Activated CD4-positive, alpha-beta T cell treated with anti-CD3 and anti-CD28 coated beads, Interleukin-2, Interleukin-6, amounts not matched to agents 100 ng/mL and 50 ng/mL, durations not matched to agents 16 hours and 8 hours (primary cell): ENCODE data around the gene DCPS.
"Not testable (repeated sequence)": the region's sequence is repeated elsewhere in the genome, so short reads cannot be mapped to it uniquely, and the experiment has no call there.

Experiments
- DNase-seq: peaks from one replicate; pipeline ENCODE4 v3.0.0-alpha.2; 2020

Gene DCPS

DNA sequence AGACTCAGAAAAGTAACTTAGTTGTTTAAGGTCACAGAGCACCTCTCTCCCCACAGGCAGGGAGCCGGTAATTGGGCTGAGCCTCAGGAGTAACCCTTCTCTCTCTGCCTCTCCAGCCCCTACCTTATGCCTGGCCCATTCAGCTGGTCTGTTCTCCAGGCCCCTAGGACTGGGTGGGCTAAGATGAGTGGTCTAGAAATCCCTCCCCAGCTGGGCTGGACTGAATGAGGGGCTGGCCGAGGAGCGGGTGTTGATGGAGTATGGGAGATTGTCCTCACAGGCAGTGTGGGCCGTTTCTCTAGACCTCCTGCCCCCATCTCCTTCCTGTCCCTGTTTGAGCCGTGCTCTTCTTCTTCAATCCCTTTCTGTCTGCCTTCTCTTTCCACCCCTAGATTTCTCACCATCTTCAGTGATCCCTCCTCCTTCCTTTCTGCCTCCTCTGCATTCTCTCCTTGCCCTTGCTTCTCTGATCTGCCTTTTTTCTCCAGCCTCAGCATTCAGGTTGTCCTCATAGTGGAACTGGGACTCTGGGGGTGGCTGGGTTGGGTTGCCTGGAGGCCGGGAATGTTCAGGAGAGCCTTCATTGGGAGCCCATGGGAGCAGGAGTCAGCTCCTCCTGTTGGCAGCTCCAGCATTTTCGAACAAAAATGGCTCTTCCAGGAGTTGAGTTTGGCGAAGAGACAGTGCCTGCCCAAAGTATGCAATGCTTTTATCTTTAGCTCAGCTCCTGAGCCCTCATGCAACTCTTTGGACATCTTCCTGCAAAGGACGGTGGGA, 59.2 kb downstream of the DCPS start:
- DNase-seq = no peak

DNA sequence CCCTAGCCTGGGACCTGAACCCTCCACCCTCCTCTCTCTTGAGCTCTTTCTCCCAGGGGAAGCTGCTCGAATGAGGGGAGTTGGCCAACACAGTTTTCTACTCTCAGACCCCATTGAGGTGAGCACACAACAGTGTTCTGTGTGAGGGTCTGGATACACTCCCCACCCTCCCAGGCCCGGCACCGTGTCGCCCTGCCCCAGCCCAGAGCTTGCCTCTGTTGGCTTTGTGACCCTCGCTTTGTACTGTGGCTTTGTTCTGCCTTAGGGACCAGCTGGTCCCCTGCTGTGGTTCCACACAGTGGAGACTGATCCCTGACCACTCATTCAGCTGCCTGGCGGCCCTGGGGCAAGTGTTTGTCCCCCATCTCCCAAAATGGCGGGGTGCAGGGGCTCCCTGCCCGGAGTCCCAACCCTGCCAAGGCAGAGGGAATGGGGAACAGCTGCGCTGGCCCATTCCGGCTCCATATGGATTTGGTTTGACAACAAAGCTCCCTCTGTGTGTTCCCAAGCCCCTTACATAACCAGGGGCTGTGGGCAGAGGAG, 59.9 kb downstream of the DCPS start:
- no peak for DNase-seq

DNA sequence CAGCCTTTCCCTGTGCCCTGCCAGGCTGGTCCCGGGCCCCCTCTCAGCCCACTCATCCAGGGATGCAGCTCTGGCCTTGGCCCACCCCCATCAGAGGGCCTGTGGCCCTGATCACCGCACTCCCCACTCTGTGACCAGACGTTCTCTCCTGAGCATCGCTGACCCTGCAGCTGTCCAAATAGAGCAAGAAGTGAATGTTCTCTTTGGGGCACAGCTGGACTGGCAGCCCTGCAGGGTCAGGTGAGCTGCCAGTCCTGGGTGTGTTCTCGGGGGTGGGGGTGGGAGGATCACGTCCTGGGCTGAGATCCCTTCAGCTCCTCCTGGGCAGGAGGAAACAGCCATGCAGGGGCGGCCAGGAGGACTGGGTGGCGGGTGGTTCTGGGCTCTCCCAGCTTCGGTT, 60.9 kb downstream of the DCPS start:
- not testable (repeated sequence) for DNase-seq

DNA sequence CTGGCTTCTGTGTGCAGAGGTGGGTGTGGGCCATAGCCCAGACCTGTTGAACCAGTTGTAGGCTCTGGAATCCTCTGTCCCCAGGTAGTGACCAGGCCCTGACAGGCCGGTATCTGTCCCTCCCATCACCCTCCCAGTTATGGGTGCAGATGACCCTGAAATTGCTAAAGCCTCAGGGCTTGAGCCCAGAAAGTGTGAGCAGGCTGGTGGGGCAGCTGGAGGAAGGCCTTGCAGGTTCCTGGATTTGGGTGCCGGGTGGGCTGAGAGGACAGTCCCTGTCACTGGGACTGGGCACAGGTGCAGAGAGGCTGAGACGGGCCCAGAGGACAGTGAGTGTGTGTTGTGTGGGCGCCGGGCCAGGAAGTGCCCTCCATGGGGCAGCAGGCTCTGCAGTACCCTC, 61.6 kb downstream of the DCPS start:
- not testable (repeated sequence) for DNase-seq

DNA sequence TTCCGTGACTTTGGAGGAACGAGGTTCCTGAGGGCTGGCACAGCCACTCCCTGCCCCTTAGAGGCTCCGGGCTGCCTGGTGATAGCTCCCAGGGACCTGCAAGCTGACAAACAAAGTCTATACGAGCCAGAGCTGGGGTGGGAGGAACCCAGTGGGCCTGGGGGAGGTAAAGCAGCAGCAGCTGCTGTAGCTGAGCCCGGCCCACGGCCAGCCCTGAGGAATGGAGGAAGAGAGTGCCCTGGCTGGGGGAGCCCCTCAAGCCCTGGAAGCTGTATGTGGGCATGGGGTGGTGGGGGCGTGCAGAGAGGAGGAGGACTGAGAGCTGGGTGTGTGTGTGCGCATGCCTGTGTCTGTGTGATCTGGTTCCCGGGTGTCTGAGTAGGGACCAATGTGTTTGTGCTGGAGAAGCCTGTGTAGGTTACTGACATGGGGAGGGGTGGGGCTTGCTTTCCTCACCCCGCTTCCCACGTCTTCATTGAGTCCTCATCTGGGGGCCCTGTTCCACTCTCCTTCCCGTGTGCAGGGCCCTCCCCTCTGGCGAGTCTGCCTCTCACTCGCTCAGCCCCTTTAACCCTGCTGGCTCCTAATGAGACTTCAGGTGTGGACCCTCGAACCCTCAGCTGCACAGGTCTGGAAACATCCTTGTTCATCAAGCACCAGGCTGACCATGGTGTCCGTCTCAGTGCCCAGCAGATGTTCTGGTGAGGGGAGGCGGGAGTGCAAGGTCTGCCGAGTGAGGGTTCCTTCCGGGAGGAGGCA, 62.4 kb downstream of the DCPS start:
- no peak for DNase-seq

DNA sequence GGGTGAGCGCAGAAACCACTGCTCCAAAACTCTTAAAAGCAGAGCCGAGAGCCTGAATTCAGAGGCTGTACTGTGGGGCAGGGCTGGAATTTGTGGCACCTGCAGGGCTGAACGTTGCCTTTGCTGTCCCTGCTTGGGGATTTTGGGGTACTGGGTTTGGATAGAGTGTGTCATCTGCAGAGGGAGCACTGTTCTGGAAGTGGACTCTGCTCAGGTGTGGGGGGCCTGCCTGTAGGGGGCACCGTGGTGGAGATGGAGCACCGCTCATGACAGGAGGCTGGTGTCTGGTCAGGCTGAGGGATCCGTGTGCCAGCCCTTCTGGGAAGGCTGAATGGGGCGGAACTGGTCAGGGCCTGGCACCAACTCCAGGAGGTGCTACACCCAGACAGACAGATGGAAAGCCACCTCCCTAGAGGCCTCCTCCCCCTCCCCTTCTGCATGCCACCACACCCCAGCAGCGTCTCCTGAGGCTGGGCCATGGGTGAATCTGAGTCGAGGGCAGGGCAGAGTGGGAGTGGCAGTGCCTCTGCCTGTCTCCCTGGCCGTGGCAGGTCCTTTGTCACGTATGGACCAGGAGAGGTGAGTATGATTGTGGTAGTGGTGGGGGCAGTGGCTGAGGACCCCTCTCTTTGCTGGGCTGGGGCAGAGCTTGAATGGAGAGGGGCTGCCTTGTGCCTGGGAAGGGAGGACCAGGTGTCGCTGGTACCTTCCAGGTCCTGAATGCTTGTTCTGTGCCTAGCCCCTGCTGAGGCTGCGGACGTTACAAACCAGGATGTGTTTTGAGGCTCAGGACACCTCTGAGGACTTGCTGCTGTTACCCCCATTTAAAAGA, 63.2 kb downstream of the DCPS start:
- not testable (repeated sequence) for DNase-seq

DNA sequence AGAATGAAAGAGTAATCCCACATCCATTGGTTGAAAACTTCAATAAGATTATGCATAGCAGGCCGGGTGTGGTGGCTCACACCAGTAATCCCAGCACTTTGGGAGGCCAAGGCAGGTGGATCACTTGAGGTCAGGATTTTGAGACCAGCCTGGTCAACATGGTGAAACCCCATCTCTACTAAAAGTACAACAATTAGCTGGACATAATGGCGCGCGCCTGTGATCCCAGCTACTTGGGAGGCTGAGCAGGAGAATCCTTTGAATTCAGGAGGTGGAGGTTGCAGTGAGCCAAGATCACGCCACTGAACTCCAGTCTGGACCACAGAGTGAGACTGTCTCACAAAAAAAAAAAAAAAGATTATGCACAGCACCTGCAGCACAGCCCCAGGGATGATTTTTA, 63.9 kb downstream of the DCPS start:
- not testable (repeated sequence) for DNase-seq

DNA sequence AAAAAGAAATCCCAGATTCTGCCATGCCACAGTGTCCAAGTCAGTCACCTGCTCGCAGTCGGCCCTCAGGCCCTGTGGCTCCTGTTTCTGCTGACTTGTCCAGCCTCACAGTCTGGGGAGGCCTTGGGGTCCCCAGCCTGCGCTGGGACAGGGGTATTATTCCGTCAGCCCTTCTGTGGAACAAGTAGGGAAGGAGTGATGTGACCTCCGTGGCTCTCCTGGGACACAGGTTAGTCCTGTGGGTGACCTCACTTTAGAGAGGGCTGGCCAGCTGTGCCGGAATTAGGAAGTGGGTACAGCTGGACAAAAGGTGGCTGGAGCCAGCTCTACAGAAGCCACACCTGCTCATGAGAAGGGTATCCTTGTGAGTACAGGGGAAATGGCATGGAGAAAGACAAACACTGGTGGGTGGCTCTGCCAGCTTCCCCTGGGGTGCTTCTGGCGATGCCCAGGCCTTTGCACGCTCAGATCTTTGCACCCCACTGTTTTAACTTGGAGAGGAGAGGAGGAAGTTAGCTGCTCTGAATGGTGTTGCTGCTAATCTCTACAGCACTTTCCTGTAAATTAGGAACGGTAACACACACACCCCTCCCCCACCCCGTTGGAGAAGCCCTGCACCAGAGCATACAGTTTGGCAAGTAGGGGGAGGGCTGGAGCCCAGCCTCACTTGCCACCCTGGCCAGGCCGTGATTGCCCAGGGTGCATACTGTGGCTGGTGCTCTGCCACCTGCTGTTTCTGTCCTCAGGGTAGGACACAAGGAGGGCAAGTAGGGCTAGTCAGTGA, 64.7 kb downstream of the DCPS start:
- not testable (repeated sequence) for DNase-seq

DNA sequence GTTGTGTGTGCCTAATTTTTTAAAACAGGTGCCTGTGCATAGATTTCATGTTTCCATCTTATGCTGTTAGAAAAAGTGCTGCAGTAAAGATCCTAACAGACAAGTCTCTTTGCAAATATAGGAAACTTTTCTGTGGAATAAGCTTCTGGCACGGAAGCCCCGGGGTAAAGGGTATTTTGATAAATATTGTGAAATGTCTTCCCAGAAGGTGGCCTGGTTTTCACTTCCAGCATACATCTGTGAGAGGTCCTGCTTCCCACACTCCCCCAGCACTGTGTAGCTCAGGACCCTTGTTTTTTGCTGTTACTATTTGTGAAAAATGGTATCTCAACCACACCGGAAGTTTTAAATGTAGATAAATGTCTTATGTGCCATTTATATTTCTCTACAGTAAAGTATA, 66.2 kb downstream of the DCPS start:
- no peak for DNase-seq

DNA sequence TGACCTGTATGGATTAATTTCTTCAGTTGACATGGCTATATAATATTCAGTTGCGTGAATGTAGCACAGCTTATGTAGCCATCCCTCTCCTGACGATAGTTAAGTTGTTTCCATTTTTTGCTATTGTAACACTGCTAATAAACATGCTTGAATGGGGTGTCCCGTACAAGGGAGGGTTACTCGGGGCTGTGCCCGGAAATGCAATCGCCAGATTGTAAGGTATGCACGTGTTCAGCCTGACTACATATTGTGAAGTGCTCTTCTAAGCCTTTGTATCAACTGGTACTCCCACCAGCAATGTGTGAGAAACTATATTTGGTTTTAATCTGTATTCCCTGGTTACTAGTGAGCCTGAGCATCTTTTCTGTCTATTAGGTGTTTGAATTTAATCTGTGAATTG, 67.7 kb downstream of the DCPS start:
- DNase-seq = no peak

DNA sequence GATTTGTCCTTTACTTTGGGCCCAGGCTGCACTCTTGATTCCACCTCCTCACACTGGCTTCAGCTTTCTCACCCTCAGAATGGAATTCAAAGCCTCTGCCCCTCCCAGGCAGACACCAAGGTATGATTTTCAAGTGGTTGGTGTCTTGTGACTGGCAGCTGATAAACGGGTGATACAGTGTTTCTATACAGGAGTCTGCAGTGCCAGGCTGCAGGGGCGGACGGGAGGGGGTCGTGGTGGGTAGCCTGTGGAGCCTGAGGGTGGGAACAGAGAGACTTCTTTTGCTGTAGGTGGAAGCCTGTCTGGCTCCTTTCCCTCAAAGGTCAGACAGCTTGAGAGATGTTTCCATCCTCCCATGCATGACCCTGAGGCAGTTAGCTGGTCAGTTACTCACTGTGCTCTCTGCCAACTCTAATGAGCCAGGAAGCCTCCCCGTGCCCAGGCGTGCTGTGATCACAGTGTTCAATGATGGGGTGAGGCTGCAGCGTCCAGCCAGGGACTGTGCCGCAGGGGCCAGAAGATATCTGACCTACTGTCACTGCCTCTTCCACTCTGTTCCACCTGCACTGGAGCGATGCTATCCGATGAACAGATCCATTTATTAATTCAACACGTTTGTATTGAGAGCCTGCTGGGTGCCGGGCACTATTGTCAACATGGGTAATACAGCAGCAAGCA, 69.7 kb downstream of the DCPS start:
- not testable (repeated sequence) for DNase-seq

DNA sequence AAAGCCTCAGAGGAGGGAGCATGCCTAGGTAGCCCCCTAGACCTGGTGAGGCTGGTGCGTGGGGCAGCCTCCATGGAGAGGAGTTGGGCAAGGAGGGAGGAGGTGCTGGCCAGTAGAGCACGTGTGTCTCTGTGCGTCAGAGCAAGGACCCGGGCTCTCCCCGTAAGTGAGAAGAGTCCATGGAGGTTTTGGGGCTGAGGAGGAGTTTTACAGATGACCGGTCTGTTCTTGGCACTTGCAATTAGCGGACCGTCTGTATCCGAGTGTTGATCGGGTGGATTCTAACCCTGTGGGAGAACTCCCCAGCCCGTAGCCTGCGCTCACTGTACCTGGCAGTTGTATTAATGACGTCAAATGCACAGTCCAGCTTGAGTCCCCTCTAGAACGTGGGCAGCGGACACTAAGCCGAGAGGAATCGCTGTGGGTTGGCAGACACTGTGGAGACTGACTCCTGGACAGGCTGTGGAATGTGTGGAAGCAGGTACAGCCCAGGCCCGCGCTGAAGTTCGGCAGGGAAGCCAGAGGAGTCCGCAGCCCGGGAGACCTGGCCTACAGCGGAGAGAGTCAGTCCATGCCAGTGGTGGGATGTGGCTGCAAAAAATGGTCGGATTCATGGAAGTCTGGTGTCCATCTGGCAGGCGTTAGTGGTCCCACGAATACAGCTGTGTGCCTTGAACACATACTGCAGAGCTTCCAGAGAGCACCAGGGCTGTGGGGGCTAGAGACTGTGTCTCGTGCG, 70.9 kb downstream of the DCPS start:
- DNase-seq = not testable (repeated sequence)

DNA sequence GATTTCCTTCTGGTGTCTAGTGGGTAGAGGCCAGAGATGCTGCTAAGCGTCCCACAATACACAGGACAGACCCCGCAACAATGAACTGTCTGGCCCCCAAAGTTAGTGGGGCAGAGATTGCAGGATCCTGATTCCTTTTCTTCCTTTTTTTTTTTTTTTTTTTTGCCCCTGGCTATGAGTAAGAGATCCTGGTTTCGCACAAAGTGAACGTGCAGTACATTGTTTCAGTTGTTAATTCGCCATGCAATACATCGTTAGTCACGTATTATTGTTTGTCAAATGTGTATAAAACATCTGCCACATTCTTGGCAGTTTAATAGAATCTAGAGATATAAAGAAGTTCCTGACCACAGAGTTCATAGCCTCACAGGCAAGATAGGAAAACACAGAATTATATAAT, 71.9 kb downstream of the DCPS start:
- no peak for DNase-seq

DNA sequence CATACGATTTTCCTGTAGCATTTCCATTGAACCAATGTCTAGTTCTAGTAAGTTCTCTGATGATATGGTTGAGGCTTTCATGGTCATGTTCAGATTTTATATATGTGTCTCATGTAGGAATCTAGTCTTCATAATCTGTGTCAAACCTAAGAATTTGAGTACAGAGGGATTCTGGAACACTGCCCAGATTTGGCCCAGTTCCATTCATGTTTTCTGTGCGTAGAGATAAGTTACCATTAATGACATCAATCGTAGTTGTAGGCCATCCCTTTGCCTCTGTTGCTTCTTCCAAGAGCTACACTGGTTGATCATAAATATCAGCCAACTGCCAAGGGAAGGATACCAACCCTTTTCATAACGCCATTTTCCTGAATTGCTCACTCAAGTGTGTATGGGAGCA, 74.9 kb downstream of the DCPS start:
- DNase-seq = no peak

DNA sequence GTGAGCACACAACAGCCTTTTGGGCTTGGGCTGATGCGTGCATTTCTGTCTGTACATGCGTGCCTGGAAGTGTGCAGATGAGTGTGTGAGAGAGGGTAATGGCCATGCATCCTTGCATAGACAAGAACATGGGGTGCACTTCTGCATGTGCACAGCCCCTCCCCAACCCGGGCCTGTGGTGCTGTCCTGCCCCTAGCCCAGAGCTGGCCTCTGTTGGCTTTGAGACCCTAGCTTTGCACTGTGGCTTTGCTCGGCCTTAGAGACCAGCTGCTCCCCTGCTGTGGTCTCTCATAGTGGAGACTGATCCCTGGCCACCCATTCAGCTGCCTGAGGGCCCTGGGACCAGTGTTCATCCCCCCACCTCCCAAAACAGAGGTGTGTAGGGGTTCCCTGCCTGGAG, 77.0 kb downstream of the DCPS start:
- DNase-seq = no peak

DNA sequence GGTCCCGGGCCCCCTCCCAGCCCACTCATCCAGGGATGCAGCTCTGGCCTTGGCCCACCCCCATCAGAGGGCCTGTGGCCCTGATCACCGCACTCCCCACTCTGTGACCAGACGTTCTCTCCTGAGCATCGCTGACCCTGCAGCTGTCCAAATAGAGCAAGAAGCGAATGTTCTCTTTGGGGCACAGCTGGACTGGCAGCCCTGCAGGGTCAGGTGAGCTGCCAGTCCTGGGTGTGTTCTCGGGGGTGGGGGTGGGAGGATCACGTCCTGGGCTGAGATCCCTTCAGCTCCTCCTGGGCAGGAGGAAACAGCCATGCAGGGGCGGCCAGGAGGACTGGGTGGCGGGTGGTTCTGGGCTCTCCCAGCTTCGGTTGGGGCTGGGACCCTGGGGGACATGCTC, 78.1 kb downstream of the DCPS start:
- not testable (repeated sequence) for DNase-seq

DNA sequence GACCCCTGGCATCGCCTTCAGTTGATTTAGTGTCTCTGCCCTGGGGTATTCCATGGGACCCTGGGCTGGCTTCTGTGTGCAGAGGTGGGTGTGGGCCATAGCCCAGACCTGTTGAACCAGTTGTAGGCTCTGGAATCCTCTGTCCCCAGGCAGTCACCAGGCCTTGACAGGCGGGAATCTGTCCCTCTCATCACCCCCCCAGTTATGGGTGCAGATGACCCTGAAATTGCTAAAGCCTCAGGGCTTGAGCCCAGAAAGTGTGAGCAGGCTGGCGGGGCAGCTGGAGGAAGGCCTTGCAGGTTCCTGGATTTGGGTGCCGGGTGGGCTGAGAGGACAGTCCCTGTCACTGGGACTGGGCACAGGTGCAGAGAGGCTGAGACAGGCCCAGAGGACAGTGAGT, 78.8 kb downstream of the DCPS start:
- not testable (repeated sequence) for DNase-seq

DNA sequence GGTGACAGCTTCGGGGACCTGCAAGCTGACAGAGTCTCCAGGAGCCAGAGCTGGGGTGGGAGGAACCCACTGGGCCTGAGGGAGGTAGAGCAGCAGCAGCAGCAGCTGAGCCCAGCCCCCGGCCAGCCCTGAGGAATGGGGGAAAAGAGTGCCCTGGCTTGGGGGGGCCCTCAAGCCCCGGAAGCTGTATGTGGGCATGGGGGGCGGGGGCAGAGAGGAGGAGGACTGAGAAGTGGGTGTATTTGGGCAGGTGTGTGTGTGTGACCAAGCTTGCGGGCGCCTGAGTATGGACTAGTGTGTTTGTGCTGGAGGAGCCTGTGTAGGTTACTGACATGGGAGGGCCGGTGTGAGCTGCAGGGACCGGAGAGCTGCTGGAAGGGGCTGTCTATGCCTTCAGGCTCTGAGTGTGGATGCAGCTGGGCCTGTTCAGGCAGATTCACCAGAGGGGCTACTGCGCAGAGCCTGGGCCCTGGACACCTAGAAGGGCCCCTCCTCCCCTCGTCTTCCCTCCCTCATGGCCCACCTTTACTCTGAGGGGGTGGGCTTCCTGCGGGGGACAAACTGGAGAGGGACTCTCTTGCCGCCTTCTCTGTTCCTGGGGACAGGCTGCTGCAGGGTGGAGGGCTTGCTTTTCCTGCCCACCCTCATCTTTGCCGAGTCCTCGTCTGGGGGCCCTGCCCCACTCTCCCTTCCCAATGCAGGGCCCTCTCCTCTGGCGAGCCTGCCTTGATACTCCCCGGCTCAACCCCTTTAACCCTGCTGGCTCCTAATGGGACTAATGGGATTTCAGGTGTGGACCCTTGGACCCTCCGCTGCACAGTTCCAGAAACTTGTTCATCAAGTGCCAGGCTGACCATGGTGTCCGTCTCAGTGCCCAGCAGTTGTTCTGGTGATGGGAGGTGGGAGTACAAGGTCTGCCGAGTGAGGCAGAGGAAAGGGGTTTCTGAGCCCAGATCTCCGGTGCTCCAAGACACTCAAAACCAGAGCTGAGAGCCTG, 79.8 kb downstream of the DCPS start:
- no peak for DNase-seq

DNA sequence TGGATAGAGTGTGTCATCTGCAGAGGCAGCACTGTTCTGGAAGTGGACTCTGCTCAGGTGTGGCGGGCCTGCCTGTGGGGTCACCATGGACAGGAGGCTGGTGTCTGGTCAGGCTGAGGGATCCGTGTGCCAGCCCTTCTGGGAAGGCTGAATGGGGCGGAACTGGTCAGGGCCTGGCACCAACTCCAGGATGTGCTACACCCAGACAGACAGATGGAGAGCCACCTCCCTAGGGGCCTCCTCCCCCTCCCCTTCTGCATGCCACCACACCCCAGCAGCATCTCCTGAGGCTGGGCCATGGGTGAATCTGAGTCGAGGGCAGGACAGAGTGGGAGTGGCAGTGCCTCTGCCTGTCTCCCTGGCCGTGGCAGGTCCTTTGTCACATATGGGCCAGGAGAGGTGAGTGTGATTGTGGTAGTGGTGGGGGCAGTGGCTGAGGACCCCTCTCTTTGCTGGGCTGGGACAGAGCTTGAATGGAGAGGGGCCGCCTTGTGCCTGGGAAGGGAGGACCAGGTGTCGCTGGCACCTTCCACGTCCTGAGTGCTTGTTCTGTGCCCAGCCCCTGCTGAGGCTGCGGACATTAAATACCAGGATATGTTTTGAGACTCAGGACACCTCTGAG, 80.7 kb downstream of the DCPS start:
- DNase-seq = no peak
